SK-N-DZ (cell line): ENCODE data around the gene DLG1.
"Not testable (repeated sequence)": the region's sequence is repeated elsewhere in the genome, so short reads cannot be mapped to it uniquely, and the experiment has no call there.

ENCODE experiments used
- DNase-seq: peaks from one replicate; pipeline ENCODE4 v3.0.0-alpha.2; 2015; ENCODE audit warnings: low spot score

The DLG1 gene

GRCh38 chr3:197289726-197290125 is 8.7 kb downstream of the DLG1 start:
- no peak for DNase-seq

DNA sequence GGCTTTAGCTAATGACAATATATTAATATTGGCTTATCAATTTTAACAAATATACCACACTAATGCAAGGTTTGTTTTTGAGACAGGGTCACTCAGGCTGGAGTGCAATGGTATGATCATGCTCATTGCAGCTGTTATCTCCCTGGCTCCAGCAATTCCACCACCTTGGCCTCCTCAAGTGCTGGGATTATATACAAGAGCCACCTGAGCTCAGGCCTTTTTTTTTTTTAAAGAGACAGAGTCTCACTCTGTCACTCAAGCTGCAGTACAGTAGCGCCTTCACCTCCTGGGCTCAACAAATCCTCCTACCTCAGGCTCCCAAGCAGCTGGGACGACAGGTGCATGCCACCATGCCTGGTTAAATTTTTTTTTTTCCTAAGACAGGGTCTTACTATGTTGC is 11.7 kb downstream of the DLG1 start:
- DNase-seq, result no peak

DNA sequence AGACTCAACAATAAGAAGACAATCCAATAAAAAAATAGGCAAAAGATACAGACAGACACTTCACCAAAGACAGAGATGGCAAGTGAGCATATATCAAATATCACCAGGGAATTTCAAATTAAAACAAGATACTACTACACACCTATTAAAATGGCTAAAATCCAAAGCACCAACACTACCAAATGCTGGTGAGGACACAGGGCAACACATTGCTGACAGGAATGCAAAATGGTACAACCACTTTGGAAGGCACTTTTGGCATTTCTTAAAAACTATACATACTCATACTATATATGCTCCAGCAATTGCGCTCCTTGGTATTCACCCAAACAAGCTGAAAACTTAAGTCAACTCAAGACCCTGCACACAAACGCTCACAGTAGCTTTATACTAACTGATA is 12.9 kb downstream of the DLG1 start:
- no peak for DNase-seq

DNA sequence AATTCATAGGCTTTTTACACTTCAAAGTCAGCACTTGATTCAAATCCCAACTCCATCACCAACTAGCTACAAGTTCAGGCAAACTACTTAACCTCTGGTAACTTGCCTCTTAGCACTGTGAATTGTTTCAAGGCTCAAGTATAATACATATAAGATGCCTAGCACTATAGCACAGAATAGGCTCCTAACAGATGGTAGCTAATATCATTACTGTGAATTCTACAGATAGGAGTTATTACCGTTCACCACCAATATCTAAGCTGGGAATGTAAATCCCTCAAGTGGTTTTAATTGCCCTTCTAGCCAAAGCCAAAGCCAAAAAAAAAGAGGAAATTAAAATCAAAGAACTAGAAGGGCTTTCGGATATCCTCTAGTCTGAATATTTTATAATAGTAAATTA is 15.4 kb downstream of the DLG1 start:
- no peak for DNase-seq

DNA sequence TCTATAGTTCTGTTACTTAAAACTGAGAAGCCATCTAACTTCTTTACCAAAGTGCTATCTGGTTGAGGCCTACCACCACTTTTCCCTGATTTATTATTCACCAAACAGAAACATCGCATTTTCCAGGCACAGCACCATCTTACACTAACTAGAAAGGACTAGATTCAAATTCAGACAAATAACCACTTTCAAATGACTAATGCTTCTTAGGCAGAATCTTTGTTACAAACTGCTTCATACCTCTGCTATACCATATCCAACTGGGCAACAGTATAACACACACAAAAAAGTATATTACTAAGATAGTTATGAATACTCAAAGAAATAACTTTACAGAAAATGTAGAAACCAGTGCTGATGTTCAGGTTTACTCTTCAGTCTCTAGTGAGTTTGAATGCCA is 16.6 kb downstream of the DLG1 start:
- DNase-seq, result no peak

DNA sequence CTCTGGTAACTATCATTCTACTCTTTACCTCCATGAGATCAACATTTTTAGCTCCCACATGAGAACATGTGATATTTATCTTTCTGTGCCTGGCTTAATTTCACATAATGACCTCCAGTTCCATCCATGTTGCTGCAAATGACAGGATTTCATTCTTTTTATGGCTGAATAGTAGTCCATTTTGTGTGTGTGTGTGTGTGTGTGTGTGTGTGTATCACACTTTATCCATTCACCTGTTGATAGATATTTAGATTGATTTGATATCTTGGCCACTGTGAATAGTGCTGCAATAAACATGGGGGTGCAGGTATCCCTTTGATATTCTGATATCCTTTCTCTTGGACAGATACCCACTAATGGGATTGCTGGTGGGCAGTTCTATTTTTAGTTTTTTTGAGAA is 18.3 kb downstream of the DLG1 start:
- DNase-seq, result no peak

DNA sequence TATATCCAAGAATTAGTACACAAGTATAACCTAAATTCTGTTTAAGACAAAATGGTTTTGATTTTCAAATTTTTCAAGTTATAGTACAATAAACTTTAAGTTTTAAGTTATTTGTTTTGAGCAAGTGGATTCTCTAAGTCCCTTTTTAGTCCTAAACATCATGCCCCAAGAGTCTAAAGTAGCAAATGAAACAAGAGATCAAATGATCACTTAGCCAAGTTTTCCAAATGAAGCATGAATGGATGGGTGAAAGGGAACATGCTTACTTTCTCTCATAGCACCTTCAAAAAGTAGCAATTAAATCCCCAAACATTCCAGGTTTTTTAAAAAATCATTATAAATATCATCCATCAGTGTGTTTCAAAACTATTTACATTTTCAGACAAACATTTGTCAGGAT is 19.5 kb downstream of the DLG1 start:
- DNase-seq, result no peak

DNA sequence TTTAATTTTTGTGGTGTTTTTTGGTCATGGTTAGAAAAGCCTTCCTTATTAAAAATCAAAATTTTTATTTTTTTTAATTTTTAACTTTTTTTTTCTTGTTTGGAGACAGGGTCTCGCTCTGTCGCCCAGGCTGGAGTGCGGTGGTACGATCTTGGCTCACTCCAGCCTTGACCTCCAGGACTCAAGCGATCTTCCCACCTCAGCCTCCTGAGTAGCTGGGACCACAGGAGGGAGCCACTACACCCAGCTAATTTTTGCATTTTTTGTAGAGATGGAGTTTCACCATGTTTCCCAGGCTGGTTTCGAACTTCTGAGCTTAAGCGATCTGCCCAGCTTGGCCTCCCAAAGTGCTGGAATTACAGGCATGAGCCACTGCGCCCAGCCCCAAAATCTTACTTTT is 21.6 kb downstream of the DLG1 start:
- not testable (repeated sequence) for DNase-seq

DNA sequence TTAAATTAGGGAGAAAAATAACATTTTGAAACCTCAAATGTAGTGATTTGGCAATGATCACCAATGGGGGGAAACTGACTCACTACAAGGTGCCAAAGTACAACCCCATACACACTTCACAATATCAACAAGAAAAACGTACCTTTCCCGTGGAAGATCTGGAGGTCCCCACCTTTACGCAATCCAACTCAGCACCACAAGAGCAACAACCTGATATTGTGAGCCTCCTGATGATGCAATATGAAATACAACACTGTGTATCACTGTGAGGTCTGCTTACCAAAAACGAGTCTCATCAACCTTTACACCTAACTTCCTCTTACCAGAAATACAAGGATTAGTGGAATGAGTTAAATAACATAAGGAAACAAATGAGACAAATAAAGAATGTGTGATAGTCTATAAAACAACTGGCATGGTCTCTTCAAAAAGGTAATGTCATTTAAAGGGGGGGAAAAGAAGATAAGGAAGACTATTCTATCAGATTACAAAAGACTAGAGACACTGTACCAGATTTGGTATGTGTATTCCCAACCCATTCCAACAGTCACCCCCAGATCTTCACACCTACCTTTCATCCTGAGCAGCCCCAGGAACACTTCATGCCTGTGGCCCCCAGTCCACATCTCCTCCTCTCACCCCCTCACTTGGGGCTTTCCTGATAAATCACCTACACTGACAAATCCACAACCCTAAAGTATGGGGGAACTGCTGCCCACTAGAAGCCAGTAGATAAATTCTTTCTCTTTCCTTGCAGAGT is 27.7 kb downstream of the DLG1 start:
- DNase-seq, result no peak

GRCh38 chr3:197269024-197269423 is 29.4 kb downstream of the DLG1 start:
- no peak for DNase-seq

GRCh38 chr3:197268294-197268693 is 30.1 kb downstream of the DLG1 start:
- DNase-seq, result no peak

GRCh38 chr3:197266331-197266730 is 32.1 kb downstream of the DLG1 start:
- no peak for DNase-seq

DNA sequence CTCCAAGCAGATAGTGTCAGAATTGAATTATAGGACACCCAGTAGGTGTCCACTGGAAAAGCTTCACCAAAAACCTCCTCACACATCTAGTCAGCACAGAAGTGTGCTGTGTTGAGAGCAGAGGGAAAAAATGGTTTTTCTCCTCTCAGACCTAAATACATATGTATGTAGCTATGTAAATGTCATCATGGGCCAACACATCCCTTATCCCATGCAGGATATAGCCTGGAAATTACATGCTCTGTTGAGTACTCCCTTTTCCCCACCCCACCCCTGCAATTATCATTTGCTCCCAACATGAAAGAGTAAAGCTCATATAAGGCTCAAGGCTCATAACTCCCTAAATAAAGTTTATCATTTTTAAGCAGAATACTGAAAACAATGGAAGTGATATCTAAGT is 35.7 kb downstream of the DLG1 start:
- DNase-seq, result no peak

DNA sequence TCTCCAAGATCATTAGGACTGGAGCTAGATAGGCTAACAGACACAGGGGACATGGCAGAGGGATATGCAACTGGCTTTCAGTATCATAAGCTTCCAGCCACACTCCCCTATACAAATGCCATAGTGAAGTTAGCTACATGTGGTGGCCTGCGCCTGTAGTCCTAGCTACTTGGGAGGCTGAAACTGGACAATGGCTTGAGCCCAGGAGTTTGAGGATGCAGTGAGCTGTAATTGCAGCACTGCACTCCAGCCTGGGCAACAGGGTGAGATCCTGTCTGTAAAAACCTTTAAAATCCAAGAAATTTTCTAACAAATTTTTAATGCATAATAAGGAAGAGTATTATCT is 37.3 kb downstream of the DLG1 start:
- no peak for DNase-seq

DNA sequence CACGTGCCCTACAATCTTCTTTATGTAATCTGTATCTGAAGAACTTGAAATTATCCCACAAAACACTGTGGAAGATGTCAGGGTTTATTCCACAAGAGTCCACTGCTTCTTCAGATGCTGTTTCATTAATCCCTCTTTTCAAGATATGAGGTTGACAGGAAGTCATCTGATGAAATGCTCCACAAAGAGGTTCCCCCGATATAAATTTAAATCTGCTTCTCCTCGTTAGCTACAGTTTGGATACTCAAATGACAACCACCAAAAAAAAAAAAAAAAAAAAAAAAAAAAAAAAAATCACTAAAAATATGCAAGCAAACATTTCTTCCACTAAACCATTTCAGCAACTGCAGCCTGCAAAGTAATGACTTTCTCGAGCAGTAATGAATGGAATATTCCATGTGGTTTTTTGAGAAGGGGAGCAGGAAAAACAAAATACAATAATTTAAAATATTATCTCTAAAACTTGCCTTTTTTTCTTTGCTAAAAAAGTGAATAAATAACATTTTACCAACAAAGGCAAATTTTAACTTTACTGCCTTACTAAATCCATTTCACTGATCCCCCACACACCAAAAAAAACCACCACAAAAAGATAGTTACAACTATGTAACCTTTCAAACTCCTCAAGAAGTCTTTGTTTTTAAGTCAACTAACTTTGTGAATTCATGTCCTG is 37.8 kb downstream of the DLG1 start:
- no peak for DNase-seq

DNA sequence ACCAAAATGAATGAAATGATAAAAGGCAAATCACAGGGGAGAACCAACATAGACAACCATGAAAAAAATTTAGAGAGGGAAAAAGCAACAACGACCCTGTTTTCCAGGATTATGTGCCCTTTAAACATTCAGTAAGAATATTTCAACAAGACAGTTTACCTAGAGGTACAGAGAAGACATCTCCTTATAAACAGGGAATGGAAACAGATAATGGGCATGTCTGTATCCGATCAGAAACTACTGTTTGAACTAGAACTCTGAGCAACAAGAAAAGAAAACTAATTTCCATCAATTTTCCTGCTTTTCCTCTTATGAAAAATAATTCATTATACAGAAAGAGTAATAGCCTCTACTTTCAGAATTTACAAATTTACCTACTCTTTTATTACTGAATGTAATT is 39.3 kb downstream of the DLG1 start:
- DNase-seq, result no peak

DNA sequence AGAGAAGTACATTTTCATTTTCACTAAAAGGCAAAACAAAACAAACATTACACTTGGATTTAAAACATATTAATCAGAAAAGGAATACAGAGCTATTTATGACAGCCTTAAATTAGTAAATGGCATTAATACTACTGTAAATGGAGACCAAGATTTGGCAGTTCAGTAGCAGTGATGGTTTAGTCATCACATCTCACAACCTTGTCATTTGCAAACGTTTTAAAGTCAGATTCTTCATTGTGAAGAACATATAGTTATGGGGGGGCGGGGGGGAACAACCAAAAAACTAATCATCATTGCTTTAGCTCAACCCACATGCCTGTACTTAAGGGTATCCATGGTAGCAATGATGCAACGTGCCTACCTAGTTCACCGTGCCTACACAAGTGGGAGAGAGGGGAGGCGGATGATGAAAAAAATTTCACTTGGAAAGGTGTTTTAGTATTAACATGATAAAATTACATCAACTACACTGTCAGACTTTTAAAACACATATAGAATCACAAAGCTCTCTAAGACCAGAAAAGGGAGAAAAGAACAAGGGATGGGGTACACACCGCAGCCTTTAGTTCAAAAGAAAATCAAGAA is 40.1 kb downstream of the DLG1 start:
- DNase-seq, result no peak

- DNase-seq, result no peak
Observed at GRCh38 chr3:197257711-197258110, 40.7 kb downstream of the DLG1 start.

DNA sequence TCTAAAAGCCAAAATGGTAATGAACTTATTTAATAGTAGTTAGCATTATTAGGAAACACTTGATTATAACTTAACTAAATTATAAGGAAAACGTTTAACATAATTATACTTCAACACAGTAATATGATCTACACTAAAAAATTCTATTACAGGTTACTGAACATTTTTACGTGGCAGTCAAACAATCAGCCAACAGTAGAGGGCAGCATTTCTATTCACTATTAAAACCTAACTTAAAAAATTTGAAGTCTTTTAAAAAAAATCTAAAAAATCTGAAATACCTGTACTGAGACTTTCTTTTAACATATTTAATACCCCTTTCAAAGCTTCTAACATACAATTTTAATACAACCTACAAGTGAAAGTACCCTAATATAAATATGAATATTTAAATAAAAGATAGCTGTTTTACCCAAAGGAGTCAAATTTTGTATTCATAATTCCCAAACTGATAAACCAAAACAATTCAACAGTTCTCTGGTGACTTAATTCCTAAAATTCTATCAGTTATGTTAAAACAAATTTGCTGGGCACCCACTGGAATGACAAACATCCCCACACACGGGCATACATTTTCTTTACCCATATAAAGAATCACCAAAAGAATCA is 41.5 kb downstream of the DLG1 start:
- DNase-seq, result peak; percentile 38

DNA sequence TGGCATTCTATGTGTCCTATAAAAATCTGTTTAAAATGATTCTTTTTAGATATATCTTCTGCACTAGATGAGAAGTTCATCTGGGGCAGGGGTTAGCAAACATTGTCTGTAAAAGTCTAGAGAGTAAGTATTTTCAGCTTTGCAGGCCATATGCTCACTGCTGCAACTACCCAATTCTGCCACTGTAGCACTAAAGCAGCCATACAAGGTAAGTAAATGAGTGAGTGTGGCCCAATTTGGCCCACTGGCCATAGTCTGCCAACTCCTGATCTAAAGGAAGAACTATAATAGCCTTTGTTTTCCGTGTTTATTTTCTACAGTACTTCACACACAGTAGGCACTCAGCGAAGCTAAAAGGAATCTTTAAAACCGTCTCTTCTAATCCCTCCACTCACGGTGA is 42.3 kb downstream of the DLG1 start:
- DNase-seq, result no peak

DNA sequence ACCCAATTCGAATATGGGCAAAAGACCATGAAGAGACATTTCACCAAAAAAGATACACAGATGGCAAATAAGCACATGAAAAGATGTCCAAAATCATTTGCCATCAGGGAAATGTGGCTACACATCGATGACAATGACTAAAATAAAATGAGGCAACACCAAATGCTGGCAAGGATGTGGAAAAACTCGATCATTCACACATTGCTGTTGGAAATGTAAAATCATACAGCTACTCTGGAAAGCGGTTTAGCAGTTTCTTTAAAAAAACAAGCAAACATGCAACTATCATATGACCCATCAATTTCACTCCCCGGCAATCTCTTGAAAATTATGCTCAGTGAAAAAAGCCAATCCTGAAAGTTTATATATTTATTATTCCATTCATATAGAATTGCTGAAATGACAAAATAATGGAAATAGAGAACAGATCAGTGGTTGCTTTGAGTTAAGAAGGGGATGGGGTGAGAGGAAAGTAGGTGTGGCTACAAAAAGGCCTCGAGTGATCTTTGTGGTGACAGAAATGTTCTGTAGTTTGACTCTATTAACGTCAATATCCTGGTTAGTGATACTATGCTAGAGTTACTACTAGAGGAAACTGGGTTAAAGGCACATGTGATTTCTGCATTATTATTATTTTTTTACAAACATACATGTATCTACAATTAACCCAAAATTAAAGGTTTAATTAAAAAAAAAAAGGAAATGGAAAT is 45.0 kb downstream of the DLG1 start:
- DNase-seq, result no peak

DNA sequence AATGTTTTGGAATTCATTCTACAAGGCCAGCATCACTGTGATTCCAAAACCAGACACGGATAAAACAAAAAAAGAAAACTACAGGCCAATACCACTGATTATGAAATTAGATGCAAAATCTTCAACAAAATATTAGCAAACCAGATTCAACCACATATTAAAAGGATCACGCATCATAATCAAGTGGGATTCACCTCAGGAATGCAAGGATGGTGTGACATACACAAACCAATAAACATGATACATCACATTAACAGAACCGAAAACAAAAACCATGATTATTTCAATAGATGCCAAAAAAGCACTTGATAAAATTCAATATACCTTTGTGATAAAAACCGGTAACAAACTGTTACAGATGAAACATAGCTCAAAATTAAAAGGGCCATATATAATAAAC is 48.9 kb downstream of the DLG1 start:
- no peak for DNase-seq
